ENCODE data around the gene RIMS4.
A peak's percentile ranks its signal among the peaks of the same experiment; 100 is the strongest.

DNA sequence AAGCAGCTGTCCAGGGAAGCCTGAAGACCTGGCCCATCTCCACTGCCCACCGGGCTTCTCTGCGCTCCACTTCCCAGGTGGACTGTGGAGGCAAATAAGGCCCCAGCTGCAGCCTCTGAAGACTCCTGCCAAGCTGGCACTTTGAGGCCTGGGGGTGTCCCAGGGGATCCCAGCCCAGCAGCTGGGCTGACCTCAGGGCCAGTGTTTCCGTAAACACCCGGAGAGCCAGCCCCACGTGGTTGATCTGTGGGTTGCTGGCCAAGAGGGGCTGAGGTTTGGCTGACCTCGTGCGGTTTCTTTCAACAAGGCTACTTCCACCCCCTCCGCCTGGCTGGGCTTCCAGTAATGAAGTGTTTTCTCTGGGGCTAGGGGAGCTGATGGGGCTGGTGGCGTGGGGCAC, 107.6 kb downstream of the RIMS4 start:
- TF ChIP-seq CTCF (IDR thresholded peaks at IDR 0.05; ENCODE audit: low read depth, low read length, missing input control), result no peak
- TF ChIP-seq YY1 (IDR thresholded peaks at IDR 0.05), result no peak
- TF ChIP-seq, protein P1, sequence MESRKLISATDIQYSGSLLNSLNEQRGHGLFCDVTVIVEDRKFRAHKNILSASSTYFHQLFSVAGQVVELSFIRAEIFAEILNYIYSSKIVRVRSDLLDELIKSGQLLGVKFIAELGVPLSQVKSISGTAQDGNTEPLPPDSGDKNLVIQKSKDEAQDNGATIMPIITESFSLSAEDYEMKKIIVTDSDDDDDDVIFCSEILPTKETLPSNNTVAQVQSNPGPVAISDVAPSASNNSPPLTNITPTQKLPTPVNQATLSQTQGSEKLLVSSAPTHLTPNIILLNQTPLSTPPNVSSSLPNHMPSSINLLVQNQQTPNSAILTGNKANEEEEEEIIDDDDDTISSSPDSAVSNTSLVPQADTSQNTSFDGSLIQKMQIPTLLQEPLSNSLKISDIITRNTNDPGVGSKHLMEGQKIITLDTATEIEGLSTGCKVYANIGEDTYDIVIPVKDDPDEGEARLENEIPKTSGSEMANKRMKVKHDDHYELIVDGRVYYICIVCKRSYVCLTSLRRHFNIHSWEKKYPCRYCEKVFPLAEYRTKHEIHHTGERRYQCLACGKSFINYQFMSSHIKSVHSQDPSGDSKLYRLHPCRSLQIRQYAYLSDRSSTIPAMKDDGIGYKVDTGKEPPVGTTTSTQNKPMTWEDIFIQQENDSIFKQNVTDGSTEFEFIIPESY (IDR thresholded peaks at IDR 0.05), result no peak
- peak; percentile 14 to 37 for TF ChIP-seq RXRA (IDR thresholded peaks at IDR 0.05)
- TF ChIP-seq ATF3 (IDR thresholded peaks at IDR 0.05), result no peak

Data from liver (tissue), 3 donors.